HG03095 (cell line): Measurements from ENCODE around the gene STRIP2.
"Not testable (repeated sequence)": the region's sequence is repeated elsewhere in the genome, so short reads cannot be mapped to it uniquely, and the experiment has no call there.

Source experiments
- ATAC-seq: cut with Tn5 transposase; IDR thresholded peaks from one replicate; pipeline ENCODE4 v1.9.1; 2021; ENCODE audit warnings: moderate library complexity; ENCODE audit not compliant: unreplicated experiment

STRIP2 gene

DNA sequence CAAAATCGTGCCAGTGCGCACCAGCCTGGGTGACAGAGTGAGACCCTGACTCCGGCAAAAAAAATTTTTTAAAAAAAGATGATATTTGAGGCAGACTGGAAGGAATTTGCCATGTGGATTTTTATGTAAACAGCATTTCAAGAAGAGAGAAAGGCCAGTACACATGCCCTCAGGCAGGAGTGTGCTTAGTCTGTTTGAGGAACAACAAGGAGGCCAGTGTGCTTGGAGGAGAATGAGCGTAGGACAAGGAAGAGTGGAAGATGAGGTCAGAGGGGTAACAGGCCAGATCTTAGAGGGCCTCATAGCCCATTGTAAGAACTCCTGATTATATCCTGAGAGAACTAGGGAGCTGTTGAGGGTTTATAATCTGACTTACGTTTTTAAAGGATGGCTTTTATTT, 17.2 kb upstream of the STRIP2 start:
- ATAC-seq, result no peak

DNA sequence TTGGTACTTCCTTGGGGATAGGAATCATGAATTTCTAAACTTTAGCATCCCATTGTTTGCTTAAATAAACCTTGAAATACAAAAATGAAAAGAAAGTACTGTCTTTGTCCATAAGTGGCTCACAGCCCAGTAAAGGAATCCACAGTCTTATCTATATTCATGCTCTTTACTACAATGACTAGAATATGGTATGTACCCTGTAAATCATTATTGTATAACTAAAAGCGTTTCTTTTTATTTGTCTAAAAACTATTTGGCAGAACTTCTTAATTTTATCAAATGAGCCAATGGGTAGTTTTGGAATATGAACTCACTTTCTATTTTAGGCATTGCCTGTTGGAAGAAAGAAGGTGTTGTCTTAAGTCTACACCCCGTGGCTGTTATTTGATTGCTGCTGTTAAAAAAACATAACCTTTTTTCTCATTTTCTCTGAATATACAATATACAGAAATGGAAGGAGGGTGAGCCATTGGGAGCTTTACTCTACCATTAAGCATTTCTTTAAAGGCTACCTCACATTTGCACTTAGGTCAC, 12.4 kb upstream of the STRIP2 start:
- no peak for ATAC-seq

DNA sequence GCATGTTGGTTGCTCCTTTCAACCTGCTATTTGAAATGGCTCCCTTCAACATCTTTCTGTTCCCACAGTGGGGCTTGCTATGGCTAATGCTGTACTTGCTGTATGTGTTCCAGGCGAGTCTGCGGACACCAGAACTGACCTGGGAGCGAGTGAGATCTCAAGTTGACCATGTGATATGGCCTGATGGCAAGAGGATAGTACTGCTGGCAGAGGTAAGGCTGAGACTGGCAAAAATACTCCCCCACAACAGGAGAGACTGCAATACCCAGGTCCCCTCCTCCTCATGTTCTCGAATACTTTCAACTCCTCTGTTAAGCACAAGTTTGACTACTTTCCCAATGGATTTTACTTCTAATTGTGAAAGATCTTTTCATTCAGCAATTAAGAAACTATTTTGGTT, 11.5 kb upstream of the STRIP2 start:
- no peak for ATAC-seq

DNA sequence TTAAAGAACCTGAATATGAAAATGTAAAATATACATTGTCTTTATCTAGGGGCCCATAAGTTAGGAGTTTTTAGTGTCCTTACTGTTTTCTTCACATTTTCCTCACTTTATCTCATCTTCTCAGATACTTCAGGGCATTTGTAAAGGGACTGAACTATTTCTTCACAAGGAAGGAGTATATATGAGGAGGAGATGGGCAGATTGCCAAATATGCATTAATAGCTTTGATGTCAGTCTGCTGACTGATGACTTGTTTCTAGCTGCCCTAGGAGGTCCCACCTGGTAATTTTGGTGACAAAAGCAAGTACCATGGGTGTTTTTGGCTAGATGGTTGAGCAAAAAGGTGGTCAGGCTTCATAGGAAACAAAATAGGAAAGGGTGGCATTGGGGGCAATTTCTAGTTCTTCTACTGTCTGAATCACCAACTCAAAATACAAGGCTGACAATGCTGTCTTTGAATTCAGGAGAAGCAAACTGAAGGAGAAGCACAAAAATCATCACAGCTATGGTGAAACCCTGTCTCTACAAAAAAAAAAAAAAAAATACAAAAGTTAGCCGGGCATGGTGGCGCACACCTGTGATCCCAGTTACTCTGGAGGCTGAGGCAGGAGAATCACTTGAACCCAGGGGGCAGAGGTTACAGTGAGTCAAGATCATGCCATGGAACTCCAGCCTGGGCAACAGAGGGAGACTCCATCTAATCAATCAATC, 10.4 kb upstream of the STRIP2 start:
- ATAC-seq, result no peak

DNA sequence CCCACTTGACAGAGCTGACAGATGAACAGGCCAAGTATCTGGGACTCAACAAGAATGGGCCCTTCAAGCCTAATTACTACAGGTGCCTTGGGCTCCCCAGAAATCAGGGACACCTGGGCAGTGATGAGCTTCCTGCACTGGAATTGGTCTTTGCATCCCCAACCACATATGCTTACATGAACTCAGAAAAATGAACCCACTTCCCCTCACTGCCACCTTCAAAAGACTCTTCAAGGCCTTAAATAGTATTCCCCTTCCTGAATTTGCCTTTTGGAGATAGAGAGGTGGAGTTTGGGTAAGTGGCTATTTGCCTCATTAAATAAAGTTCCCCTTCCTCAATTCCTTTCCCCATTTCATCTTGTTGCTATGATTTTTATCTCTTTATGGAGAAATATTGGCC, 7.8 kb upstream of the STRIP2 start:
- no peak for ATAC-seq

DNA sequence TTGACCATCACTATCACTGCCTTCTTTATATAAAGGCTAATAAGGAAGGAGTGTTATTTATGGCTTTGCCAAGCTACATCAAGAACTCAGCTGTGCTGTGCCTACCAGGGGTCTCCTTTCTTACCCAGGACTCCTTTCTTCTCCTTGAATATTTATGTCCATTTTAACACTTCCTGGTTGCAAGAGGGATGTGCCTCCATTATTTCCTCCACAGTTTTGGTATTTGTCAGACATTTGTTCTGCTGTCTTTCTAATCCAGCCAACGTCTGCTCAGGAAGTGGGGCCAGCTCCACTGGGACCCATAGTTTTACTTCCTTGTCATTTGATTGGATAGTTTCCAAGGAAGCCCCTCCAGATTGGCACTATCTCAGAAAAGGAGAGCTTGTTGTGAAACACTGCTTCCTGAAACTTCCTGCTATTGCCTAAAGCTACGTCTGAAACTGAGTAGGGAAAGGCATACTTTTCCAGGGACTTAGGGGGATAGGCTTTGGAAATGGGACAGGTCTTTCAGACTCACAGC, 6.6 kb upstream of the STRIP2 start:
- ATAC-seq, result no peak

DNA sequence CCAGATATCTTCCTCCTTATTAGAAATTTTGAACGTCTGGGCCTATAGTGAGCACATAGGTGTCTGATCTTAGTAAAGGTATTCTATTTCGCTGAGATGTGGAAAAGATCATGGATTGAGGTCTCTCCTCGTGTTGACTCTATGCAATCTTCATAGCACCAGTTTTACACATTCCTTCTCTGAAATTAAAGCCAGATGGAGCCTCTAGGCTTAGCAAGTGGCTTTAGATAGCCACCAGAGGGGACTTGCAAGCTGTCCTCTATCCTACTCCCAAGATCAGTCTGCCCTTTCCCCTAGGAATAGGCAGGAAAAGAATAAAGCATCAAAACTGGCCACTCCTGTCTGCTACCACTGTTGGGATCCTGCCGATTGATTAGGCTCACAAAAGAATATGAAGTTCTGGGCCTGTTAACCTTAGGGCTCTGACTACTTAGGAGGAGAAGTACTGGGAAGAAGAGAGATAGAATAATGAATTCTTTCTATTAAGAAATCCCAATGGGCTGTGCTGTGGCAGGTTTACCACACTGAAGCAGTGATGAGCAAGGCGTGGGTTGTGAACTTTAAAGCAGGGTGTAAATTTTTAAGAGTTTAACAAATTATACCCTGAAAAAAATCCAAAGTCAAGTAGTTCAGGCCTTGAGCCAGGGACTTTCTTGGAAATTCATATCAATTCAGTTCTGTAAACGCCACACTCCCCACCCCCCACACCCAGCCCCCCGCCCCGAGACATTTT, 2.2 kb upstream of the STRIP2 start:
- ATAC-seq, result no peak

DNA sequence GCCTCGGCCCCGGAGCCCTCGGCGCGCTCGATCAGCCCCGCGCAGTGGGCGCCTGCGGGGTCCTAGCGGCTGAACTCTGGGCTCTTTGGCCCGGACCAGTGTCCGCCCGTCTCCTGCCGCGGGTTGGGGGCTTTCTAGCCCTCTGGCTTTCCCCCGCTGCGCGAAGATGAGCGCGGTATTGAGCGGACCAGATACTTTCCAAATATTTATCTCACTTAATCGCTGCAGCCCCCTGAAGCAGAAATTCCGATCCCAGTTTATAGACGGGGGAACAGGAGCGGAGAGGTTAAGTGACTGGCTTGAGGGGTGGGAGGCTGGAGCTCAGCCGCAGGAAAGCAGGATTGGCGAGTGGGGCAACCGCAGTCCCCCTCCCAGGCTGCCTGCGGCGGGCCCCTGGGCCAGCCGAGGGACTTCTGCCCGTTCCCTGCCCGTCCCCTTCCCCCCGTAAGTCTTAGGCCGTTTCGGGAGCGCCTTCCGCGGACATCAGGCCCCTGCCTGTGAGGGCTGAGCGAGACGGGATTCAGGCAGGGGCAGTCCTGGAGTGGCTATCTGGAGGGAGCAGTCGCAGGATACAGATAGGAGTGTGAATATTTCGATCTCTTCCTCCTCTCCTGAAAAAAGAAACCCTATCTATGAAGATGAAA, 565 bp downstream of the STRIP2 start:
- ATAC-seq, result no peak

DNA sequence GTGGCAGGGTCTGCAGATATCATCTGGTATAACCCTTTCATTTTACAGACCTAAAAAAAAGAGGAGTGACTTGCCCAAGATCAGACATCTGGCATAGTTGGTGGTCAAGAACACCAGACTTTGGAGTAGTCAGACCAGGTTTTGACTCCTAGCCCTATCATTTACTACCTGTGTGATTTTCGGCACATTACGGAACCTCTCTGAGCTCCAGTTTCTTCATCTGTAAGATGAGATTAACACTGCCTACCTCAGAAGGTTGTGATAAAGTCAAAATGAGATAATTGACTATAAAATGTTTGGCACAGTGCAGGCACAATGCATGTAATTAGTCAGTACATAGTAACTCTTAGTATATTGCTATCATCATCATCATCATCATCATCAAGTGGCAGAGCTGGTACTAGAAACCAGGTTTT, 1.2 kb downstream of the STRIP2 start:
- no peak for ATAC-seq

DNA sequence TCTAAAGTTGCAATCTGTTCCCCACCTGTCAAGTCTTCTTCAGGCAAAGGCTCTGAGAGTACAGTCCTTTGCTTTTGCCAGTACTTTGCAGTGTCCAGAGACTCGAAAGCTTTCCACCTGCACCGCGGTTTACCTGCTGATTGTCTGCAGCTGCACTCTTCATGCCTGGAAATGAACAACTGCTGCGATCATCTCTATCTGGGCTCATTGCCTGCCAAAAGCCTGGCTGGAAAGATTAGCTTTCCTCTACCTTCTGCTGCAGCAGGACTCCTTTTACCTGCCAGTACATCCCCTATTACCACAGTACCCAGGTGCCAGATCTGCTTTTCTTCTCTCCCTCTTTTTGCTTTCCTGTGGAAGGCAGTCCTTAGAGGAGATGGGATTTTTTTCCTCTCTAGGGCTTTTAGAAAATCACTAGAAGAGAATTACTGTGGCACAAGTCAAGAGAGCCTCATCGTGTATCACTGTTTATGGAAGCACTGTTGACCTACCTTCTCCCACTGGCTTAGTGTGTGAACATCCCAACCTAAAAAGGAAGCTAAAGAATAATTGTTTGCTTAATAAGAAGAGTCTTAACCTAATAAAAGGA, 2.2 kb downstream of the STRIP2 start:
- no peak for ATAC-seq

DNA sequence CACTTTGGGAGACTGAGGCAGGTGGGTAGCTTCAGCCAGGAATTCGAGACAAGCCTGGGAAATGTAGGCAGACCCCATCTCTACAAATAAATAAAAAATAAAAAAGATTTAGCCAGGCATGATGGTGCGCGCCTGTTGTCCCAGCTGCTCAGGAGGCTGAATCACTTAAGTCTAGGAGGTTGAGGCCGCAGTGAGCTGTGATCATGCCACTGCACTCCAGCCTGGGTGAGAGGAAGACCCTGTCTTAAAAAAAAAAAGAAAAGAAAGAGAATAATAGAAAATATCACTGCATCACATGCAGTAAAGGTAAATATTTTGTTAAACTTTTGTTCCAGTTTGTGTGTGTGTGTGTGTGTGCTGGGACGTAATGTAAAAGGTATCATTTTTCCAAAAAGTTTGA, 3.0 kb downstream of the STRIP2 start:
- ATAC-seq, result no peak

DNA sequence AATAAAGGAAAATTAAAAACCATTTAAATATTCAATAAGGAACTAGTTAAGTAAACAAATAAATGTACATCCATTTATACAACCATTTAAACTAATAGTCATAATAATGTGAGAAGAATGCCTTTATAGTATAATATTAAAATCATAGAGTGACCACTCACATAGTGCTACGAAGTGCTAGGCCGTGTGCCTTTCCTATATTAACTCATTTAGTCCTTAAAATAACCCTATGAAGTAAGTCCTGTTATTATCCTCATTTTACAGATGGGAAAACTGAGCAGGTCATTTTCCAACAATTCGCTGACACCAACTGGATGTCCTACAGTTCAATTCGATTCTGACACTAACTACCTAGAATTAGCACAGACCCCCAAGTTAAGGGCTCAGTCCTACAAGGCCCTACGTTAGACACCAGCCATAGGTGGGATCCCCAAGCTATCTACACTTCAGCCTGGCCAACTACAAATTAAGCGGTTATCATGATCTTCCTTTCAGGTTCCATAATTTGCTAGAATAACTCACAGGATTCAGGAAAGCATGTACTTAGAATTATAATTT, 4.1 kb downstream of the STRIP2 start:
- no peak for ATAC-seq

DNA sequence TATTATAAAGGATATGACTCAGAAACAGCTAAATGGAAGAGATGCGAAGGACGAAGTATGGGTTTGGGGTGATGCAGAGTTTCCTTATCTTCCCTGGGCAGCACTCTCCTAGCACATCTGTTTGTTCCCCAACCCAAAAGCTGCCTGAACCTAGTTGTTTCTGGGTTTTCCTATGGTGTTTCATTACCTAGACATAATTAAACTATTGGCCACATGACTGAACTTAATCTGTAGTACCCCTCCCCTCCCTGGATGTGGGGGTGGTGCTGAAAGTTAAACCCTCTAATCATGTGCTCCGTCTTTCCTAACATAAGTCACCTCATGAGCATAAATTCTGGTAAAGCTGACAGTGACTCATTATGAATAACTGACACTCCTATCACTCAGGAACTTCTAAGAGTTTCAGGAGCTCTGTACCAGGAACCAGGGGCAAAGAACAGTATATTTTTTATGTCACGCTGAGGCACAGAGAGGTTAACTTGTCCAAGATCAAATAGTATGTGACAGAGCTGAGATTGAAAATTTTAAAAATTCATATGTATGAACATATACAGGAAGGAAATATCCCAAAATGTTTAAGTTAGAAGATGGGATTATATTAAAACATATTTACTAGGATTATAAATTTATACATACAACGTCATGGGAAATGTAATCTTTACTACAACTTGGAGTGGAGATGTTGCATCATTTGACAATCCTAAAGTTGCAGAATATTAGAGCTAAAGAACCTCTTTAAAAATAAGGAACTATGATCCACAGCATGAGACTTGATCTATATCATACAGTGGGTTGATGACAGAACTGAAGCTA, 4.8 kb downstream of the STRIP2 start:
- ATAC-seq, result no peak

DNA sequence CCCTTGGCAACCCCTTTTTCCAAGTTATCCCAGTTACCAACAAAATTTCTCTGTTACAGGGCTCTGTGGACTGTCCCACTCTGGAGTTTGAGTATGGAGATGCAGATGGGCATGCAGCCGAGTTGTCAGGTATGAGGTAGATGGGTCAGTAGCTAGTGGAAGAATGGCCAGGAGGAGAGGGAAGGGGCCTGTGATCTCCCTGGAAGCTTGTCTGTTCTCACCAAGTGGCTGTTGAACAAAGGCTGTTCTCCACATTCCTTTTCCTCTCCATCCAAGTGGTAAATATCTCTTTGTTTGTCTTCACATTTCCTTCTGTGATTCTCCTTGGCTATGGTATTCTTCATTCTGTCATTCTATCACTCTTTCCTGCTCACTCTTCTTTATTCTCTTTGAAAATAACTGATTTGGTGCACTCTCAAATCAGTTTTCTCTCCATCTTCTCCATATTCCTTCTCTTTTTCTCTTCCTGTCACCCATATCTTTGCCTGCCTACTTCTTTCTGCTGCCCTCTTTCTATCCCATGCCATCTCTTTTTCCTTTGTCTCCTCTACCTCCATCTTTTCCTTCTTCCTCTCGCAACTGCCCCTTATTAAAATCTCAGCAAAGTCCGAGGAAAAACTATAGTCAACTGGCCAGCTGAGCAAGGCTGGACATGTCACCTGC, 5.9 kb downstream of the STRIP2 start:
- ATAC-seq, result no peak

DNA sequence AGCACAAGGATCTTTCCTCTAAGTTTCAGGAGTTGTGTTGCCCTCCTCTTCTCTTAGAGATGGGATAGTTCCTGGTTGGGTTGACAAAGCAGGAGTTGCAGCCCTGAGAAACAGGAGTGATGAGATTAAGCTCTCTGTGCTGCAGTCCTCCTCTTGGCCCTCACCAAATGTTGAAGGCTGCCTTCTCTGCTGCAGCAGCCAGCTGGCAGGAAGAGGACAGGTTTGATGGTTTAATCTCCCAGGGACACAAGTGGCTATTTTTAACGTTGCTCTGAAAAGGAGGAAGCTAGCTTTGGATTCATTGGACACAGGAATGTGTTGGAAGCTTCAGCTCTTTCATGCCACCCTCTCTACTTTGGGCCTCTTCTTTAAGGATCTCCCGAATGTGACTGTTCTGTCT, 9.4 kb downstream of the STRIP2 start:
- ATAC-seq, result no peak

DNA sequence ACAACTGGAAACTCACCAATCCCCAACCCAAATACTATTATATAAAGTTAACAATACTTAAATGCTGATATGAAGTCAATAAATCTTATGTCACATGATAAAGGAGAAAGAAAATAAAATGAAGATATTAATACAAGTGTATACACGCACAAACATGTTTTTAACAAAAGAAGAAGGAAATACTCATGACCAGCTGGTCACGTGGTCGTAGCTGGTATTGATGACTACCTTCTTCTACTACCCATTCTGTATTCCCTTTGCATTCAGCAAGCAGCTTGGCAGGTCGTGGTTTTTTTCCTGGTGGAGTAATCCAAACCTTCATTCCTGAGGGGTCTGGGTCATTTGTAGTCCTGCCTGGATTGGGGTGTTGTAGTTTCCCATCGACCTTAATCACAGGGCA, 10.5 kb downstream of the STRIP2 start:
- ATAC-seq, result not testable (repeated sequence)

DNA sequence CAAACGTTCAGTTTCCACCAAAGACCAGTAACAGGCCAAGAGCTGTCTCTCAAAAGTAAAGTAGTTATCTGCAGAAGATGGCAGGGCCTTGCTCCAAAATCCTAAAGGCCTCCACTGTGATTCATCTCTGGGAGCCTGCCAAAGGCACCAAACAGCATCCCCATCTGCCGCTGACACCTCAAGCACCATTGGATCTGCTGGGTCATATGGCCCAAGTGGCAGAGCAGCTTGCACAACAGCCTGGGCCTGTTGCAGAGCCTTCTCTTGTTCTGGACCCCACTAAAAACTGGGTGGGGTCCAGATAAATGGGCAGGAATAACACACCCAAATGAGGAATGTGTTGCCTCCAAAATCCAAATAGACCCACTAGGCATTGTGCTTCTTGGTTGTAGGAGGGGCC, 12.7 kb downstream of the STRIP2 start:
- not testable (repeated sequence) for ATAC-seq

DNA sequence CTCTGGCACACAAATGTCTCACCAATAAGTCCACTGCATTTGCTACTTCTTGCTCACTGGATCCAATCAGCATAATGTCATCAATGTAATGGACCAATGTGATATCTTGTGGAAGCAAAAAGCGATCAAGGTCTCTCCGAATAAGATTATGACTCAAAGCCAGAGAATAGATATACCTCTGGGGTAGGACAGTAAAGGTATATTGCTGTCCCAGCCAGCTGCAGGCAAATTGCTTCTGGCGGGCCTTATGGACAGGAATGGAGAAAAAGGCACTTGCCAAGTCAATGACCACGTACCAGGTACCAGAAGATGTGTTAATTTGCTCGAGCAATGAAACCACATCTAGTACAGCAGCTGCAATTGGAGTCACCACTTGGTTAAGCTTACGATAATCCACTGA, 13.2 kb downstream of the STRIP2 start:
- ATAC-seq, result not testable (repeated sequence)

DNA sequence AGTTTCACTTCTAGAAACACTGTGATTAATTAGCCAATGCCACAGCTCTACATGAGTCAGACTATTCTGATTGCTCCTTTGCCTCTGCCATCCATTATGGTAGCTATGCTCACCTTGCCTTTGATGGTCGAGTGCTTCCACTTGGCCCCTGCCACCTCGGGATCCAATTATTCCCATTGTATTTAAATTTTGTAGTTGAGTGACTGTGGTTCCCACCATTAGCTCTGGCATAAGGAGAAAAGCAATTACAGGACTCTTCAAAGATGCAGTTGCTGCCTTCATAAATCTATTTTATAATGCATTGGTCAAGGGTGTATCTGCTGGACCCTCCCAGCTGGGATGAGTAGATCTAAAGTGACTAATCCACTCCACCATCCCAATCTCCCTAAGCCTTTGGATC, 14.4 kb downstream of the STRIP2 start:
- ATAC-seq, result not testable (repeated sequence)

DNA sequence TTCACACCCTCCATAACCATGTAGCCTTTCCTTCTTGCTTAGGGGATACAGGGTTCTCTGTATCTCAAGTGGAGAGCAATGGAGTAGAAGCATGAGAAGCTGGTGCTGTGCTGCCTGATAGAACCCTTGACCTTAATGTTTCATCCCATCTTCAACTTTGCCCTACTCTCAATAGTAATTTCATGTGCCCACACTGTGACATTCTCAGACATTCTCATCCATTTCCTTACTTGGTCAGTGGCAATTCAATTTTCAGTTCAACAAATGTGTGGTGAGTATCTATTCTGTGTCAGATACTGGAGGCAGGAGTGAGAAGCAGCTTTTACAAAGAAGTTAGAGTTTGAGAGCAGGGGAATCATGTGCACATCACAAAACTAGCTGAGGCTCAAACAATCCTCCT, 16.1 kb downstream of the STRIP2 start:
- no peak for ATAC-seq
